Adrenal gland (tissue), 5 donors: Measurements from ENCODE around the gene IFT22.
"Not testable (repeated sequence)": the region's sequence is repeated elsewhere in the genome, so short reads cannot be mapped to it uniquely, and the experiment has no call there.

ENCODE experiments used
- POLR2A ChIP-seq, 2 donors: fragments of 450-650 bp; IDR thresholded peaks; one replicate each; pipeline ENCODE4 v1.6.1; 2017; ENCODE audit warnings: antibody characterized with exemption in 2 of 2, mild to moderate bottlenecking in 2 of 2, moderate library complexity in 1 of 2
- TF ChIP-seq, protein P1 (sequence below), 6 experiments: fragments of 450-650 bp in 4 of 6; fragments of 200-600 bp in 2 of 6; sonication (generic) in 1 of 6; IDR thresholded peaks; 1 replicate in 5 of 6; 2 replicates in 1 of 6; pipeline versions ENCODE4 v1.5.1 to v1.8.0; 2016 to 2021; ENCODE audit warnings: antibody characterized with exemption in 6 of 6, mild to moderate bottlenecking in 2 of 6, moderate library complexity in 1 of 6
- donor health status: DM: no; HTN: no; CAD: no.

DNA sequence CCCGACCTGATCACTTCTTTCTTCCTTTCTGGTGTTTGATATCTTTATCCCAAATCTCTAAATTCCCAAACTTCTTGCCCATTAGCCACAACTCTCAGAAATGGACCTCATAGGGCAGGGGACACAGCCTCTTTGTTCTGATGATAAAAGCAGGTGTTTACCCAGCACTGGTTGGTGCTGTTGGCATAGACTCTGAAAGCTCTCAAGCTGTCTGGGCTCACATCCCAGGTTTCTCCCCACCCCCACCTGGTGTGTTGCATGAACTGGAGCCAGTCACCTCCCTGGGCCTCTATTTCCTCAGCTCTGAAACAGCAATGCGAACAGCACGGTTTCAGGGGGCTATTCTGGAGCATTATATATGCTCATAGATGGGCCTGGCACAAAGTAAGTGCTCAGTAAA, 35.7 kb downstream of the IFT22 start:
- TF ChIP-seq, protein P1, sequence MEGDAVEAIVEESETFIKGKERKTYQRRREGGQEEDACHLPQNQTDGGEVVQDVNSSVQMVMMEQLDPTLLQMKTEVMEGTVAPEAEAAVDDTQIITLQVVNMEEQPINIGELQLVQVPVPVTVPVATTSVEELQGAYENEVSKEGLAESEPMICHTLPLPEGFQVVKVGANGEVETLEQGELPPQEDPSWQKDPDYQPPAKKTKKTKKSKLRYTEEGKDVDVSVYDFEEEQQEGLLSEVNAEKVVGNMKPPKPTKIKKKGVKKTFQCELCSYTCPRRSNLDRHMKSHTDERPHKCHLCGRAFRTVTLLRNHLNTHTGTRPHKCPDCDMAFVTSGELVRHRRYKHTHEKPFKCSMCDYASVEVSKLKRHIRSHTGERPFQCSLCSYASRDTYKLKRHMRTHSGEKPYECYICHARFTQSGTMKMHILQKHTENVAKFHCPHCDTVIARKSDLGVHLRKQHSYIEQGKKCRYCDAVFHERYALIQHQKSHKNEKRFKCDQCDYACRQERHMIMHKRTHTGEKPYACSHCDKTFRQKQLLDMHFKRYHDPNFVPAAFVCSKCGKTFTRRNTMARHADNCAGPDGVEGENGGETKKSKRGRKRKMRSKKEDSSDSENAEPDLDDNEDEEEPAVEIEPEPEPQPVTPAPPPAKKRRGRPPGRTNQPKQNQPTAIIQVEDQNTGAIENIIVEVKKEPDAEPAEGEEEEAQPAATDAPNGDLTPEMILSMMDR (IDR thresholded peaks at IDR 0.05) = not testable (repeated sequence)
- TF ChIP-seq POLR2A (IDR thresholded peaks at IDR 0.05) = not testable (repeated sequence)
